Tibial nerve (tissue), 3 donors: ENCODE measurements around the gene TEAD3.

Source experiments
- POLR2A ChIP-seq, 2 donors: fragments of 450-650 bp; IDR thresholded peaks; one replicate each; pipeline ENCODE4 v1.6.1; 2017; ENCODE audit warnings: antibody characterized with exemption in 2 of 2, mild to moderate bottlenecking in 2 of 2, moderate library complexity in 2 of 2
- TF ChIP-seq, protein P1 (sequence below), 5 experiments: fragments of 200-600 bp in 3 of 5; fragments of 450-650 bp in 2 of 5; sonication (generic) in 3 of 5; IDR thresholded peaks; one replicate each; pipeline ENCODE4 v1.5.1; 2016 to 2019; ENCODE audit warnings: antibody characterized with exemption in 5 of 5, mild to moderate bottlenecking in 3 of 5, moderate library complexity in 2 of 5

GRCh38 chr6:35445691-35446090 is 51.2 kb downstream of the TEAD3 start:
- TF ChIP-seq POLR2A (IDR thresholded peaks at IDR 0.05), result no peak
- TF ChIP-seq, protein P1, sequence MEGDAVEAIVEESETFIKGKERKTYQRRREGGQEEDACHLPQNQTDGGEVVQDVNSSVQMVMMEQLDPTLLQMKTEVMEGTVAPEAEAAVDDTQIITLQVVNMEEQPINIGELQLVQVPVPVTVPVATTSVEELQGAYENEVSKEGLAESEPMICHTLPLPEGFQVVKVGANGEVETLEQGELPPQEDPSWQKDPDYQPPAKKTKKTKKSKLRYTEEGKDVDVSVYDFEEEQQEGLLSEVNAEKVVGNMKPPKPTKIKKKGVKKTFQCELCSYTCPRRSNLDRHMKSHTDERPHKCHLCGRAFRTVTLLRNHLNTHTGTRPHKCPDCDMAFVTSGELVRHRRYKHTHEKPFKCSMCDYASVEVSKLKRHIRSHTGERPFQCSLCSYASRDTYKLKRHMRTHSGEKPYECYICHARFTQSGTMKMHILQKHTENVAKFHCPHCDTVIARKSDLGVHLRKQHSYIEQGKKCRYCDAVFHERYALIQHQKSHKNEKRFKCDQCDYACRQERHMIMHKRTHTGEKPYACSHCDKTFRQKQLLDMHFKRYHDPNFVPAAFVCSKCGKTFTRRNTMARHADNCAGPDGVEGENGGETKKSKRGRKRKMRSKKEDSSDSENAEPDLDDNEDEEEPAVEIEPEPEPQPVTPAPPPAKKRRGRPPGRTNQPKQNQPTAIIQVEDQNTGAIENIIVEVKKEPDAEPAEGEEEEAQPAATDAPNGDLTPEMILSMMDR (IDR thresholded peaks at IDR 0.05), result no peak
